Measurements from ENCODE around the gene CAMK1D.
"Not testable (repeated sequence)": the region's sequence is repeated elsewhere in the genome, so short reads cannot be mapped to it uniquely, and the experiment has no call there.

CAMK1D gene

GRCh38 chr10:12333380-12334185 is 15.8 kb upstream of the CAMK1D start:
- no peaks in the 10 kb centered on the region for H3K27me3 ChIP-seq (ENCODE audit: control insufficient read depth, low read length)
- no peaks in the 10 kb centered on the region for H3K9me3 ChIP-seq (ENCODE audit: control insufficient read depth, insufficient read depth, low read length)
- H3K79me2 ChIP-seq (ENCODE audit: control insufficient read depth, low read length) = no peaks in the 10 kb centered on the region
- no peak overlapping the region for H3K27ac ChIP-seq (ENCODE audit: low read depth, low read length)
- no peaks in the 10 kb centered on the region for H3K9me2 ChIP-seq (replicated peaks; ENCODE audit: control insufficient read depth, low read length)
- H3K36me3 ChIP-seq (ENCODE audit: control insufficient read depth, low read length) = no peaks in the 10 kb centered on the region
- TF ChIP-seq EZH2phosphoT487 (IDR thresholded peaks at IDR 0.05; ENCODE audit: borderline replicate concordance, low read length) (no peak), CTCF (IDR thresholded peaks at IDR 0.05; ENCODE audit: low read depth, low read length, poor library complexity, severe bottlenecking) (no peak)
- H3K4me1 ChIP-seq (ENCODE audit: control insufficient read depth, low read length) = peaks cover 40% of the 10 kb centered on the region
- H3K4me3 ChIP-seq (ENCODE audit: low read length) = no peak overlapping the region
- H3K4me2 ChIP-seq (ENCODE audit: low read length) = no peak overlapping the region
- no peaks in the 10 kb centered on the region for H4K20me1 ChIP-seq (ENCODE audit: control insufficient read depth, insufficient read depth, low read depth, low read length)
- H3F3A ChIP-seq (ENCODE audit: control insufficient read depth, insufficient read depth) = no peaks in the 10 kb centered on the region; the same call in 1 of the 2 replicates

DNA sequence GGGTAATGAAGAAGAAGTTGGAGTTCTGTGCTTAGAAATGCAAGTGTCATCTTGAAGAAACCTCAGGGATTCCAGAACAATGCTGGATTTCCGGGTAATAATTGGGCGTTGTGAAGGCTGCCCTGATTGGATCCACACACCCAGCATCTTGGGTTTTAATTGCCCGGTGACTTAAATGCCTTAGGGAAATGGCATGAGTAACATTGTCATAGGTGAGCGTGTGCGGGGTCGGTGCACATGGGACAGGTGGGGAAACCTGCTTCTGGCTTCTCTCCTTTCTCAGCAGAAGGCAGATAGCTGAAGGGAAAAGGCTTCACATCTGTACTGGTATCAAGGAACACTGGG is 15.2 kb upstream of the CAMK1D start:
- Histone ChIP-seq H3K4me1 (ENCODE audit: control insufficient read depth, low read length) (peaks cover 46% of the 10 kb centered on the region), H3K79me2 (ENCODE audit: control insufficient read depth, low read length) (no peaks in the 10 kb centered on the region), H3K36me3 (ENCODE audit: control insufficient read depth, low read length) (no peaks in the 10 kb centered on the region), H3K27me3 (ENCODE audit: control insufficient read depth, low read length) (no peaks in the 10 kb centered on the region), H4K20me1 (ENCODE audit: control insufficient read depth, insufficient read depth, low read depth, low read length) (no peaks in the 10 kb centered on the region), H3K9me2 (replicated peaks; ENCODE audit: control insufficient read depth, low read length) (no peaks in the 10 kb centered on the region), H3K9me3 (ENCODE audit: control insufficient read depth, insufficient read depth, low read length) (no peaks in the 10 kb centered on the region), H3F3A (ENCODE audit: control insufficient read depth, insufficient read depth) (no peaks in the 10 kb centered on the region; the same call in 1 of the 2 replicates), H3K4me3 (ENCODE audit: low read length) (no peak overlapping the region), H3K4me2 (ENCODE audit: low read length) (no peak overlapping the region), H3K27ac (ENCODE audit: low read depth, low read length) (no peak overlapping the region)
- TF ChIP-seq EZH2phosphoT487 (IDR thresholded peaks at IDR 0.05; ENCODE audit: borderline replicate concordance, low read length) = no peak
- no peak for TF ChIP-seq CTCF (IDR thresholded peaks at IDR 0.05; ENCODE audit: low read depth, low read length, poor library complexity, severe bottlenecking)

DNA sequence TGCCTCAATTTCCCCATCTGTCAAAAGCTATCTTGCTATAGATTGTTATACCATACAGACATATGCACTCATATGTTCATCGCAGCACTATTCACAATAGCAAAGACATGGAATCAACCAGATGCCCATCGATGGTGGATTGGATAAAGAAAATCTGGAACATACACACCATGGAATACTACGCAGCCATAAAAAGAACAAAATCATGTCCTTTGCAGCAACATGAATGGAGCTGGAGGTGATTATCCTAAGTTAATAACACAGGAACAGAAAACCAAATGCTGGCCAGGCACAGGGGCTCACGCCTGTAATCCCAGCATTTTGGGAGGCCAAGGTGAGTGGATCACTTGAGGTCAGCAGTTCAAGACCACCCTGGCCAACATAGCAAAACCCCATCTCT is 14.2 kb upstream of the CAMK1D start:
- H3K4me2 ChIP-seq (ENCODE audit: low read length); H3K36me3 ChIP-seq (ENCODE audit: control insufficient read depth, low read length); H3K9me3 ChIP-seq (ENCODE audit: control insufficient read depth, insufficient read depth, low read length); H3K27me3 ChIP-seq (ENCODE audit: control insufficient read depth, low read length); H3K9me2 ChIP-seq (replicated peaks; ENCODE audit: control insufficient read depth, low read length); H3K27ac ChIP-seq (ENCODE audit: low read depth, low read length); H4K20me1 ChIP-seq (ENCODE audit: control insufficient read depth, insufficient read depth, low read depth, low read length); H3F3A ChIP-seq (ENCODE audit: control insufficient read depth, insufficient read depth); H3K4me3 ChIP-seq (ENCODE audit: low read length); H3K79me2 ChIP-seq (ENCODE audit: control insufficient read depth, low read length): not testable (repeated sequence)
- H3K4me1 ChIP-seq (ENCODE audit: control insufficient read depth, low read length) = peaks cover 56% of the 10 kb centered on the region

Data from DOHH2 (cell line).